Measurements from ENCODE around the gene PSMG3.
"Not testable (repeated sequence)": the region's sequence is repeated elsewhere in the genome, so short reads cannot be mapped to it uniquely, and the experiment has no call there.

Gene PSMG3

GRCh38 chr7:1520539-1521234 is 49.1 kb downstream of the PSMG3 start:
- no peak overlapping the region for H3K4me3 ChIP-seq (ENCODE audit: low read depth, low read length)
- TF ChIP-seq CTCF (IDR thresholded peaks at IDR 0.05; ENCODE audit: low read depth, low read length, missing control alignments) = no peak
- DNase-seq (ENCODE audit: low read depth) = no peak

DNA sequence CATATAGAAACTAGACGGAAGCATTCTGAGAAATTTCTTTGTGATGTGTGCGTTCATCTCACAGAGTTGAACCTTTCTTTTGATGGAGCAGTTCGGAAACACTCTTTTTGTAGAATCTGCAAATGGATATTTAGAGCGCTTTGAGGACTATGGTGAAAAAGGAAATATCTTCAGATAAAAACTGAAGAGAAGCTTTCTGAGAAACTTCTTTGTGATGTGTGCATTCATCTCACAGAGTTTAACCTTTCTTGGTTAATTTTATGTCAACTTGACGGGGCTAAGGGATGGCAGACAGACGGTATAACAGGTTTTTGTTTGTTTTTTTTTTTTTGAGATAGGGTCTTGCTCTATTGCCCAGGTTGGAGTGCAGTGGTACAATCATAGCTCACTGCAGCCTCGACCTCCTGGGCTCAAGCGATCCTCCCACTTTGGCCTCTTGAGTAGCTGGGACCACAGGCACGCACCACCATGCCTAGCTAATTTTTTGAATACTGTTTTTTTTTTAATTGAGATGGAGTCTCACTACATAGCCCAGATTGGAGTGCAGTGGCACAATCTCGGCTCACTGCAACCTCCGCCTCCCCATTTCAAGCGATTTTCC is 50.4 kb downstream of the PSMG3 start:
- not testable (repeated sequence) for H3K4me3 ChIP-seq (ENCODE audit: low read depth, low read length); DNase-seq (ENCODE audit: low read depth)
